Subcutaneous abdominal adipose tissue (tissue), 5 donors: ENCODE results near the gene SMG6.
A peak's percentile ranks its signal among the peaks of the same experiment; 100 is the strongest.

Experiments
- H3K27ac ChIP-seq: one replicate; pipeline ENCODE4 v1.7.0; 2013; ENCODE audit warnings: low read depth, mild to moderate bottlenecking, inconsistent platforms, low read length, moderate library complexity
- H3K27me3 ChIP-seq, 5 donors: one replicate each; pipeline ENCODE4 v1.7.0; 2013; ENCODE audit warnings: low read length in 5 of 5, inconsistent platforms in 1 of 5; ENCODE audit not compliant: control insufficient read depth in 5 of 5, insufficient read depth in 4 of 5
- H3K36me3 ChIP-seq, 5 donors: one replicate each; pipeline ENCODE4 v1.7.0; 2013; ENCODE audit warnings: low read length in 5 of 5; ENCODE audit not compliant: control insufficient read depth in 5 of 5, insufficient read depth in 5 of 5
- H3K4me1 ChIP-seq, 5 donors: one replicate each; pipeline ENCODE4 v1.7.0; 2013; ENCODE audit warnings: low read length in 5 of 5, mild to moderate bottlenecking in 3 of 5, moderate library complexity in 1 of 5; ENCODE audit not compliant: control insufficient read depth in 5 of 5, insufficient read depth in 5 of 5
- H3K4me3 ChIP-seq, 5 donors: one replicate each; pipeline ENCODE4 v1.7.0; 2013; ENCODE audit warnings: low read length in 5 of 5, low read depth in 1 of 5
- H3K9ac ChIP-seq, 5 donors: one replicate each; pipeline ENCODE4 v1.7.0; 2013; ENCODE audit warnings: low read length in 5 of 5, mild to moderate bottlenecking in 4 of 5, moderate library complexity in 3 of 5
- H3K9me3 ChIP-seq, 5 donors: one replicate each; pipeline ENCODE4 v1.7.0; 2013; ENCODE audit warnings: low read length in 5 of 5; ENCODE audit not compliant: control insufficient read depth in 5 of 5
- donor health status: healthy.
- donor health status: healthy.
- donor health status: healthy.
- donor health status: healthy.
- donor health status: healthy.

The SMG6 gene

GRCh38 chr17:2082003-2082781 is 221.4 kb downstream of the SMG6 start:
- Histone ChIP-seq H3K9me3 (no peaks in the 10 kb centered on the region), H3K36me3 (peaks cover 0 to 51% (median 33%) of the 10 kb centered on the region in 5 donors), H3K4me3 (no peak overlapping the region), H3K27me3 (no peaks in the 10 kb centered on the region), H3K9ac (no peak overlapping the region), H3K27ac (no peak overlapping the region), H3K4me1 (peaks cover 28 to 48% (median 41%) of the 10 kb centered on the region in 5 donors)

GRCh38 chr17:2081564-2081963 is 222.0 kb downstream of the SMG6 start:
- H3K4me3 ChIP-seq: no peak overlapping the region
- peaks cover 25 to 43% (median 36%) of the 10 kb centered on the region in 5 donors for H3K4me1 ChIP-seq
- no peaks in the 10 kb centered on the region for H3K9me3 ChIP-seq
- no peak overlapping the region for H3K9ac ChIP-seq
- no peaks in the 10 kb centered on the region for H3K27me3 ChIP-seq
- H3K27ac ChIP-seq: no peak overlapping the region
- H3K36me3 ChIP-seq: peaks cover 0 to 55% (median 39%) of the 10 kb centered on the region in 5 donors

- Histone ChIP-seq H3K4me1 (peaks cover 0 to 36% (median 20%) of the 10 kb centered on the region in 5 donors), H3K36me3 (peaks cover 0 to 62% (median 35%) of the 10 kb centered on the region in 5 donors), H3K27me3 (no peaks in the 10 kb centered on the region), H3K27ac (no peak overlapping the region), H3K9ac (peak overlapping the region in 1 of 5 donors; percentile 32), H3K4me3 (no peak overlapping the region), H3K9me3 (no peaks in the 10 kb centered on the region)
These were observed 226.5 kb downstream of the SMG6 start for GRCh38 chr17:2077040-2077439.

GRCh38 chr17:2076087-2076984 is 227.2 kb downstream of the SMG6 start:
- peak overlapping the region in 2 of 5 donors; percentile 32 to 43 for H3K9ac ChIP-seq
- H3K4me1 ChIP-seq: peaks cover 0 to 43% (median 20%) of the 10 kb centered on the region in 5 donors

GRCh38 chr17:2075336-2076086 is 228.1 kb downstream of the SMG6 start:
- Histone ChIP-seq H3K4me1 (peaks cover 0 to 51% (median 20%) of the 10 kb centered on the region in 5 donors), H3K27me3 (no peaks in the 10 kb centered on the region), H3K4me3 (no peak overlapping the region), H3K27ac (peak overlapping the region; percentile 60), H3K36me3 (peaks cover 0 to 62% (median 34%) of the 10 kb centered on the region in 5 donors), H3K9ac (peak overlapping the region in 2 of 5 donors; percentile 2 to 43), H3K9me3 (no peaks in the 10 kb centered on the region)

More at GRCh38 chr17:2076087-2076984, 227.2 kb downstream of the SMG6 start:
- Histone ChIP-seq H3K9me3 (no peaks in the 10 kb centered on the region), H3K27me3 (no peaks in the 10 kb centered on the region), H3K36me3 (peaks cover 0 to 61% (median 33%) of the 10 kb centered on the region in 5 donors), H3K4me3 (no peak overlapping the region), H3K27ac (peak overlapping the region; percentile 60)

GRCh38 chr17:2074919-2075318 is 228.7 kb downstream of the SMG6 start:
- Histone ChIP-seq H3K27ac (no peak overlapping the region), H3K36me3 (peaks cover 0 to 58% (median 33%) of the 10 kb centered on the region in 5 donors), H3K4me1 (peaks cover 0 to 57% (median 20%) of the 10 kb centered on the region in 5 donors), H3K9me3 (no peaks in the 10 kb centered on the region), H3K27me3 (no peaks in the 10 kb centered on the region), H3K9ac (no peak overlapping the region), H3K4me3 (no peak overlapping the region)

GRCh38 chr17:2071455-2072281 is 231.9 kb downstream of the SMG6 start:
- Histone ChIP-seq H3K9me3 (no peaks in the 10 kb centered on the region), H3K36me3 (peaks cover 0 to 46% (median 24%) of the 10 kb centered on the region in 5 donors), H3K27ac (peak overlapping the region; percentile 80), H3K4me3 (no peak overlapping the region), H3K4me1 (peaks cover 11 to 79% (median 41%) of the 10 kb centered on the region in 5 donors), H3K27me3 (no peaks in the 10 kb centered on the region), H3K9ac (peak overlapping the region in 1 of 5 donors; percentile 1)

GRCh38 chr17:2071024-2071385 is 232.6 kb downstream of the SMG6 start:
- Histone ChIP-seq H3K27ac (peak overlapping the region; percentile 80), H3K4me3 (no peak overlapping the region), H3K9me3 (no peaks in the 10 kb centered on the region), H3K36me3 (peaks cover 0 to 48% (median 25%) of the 10 kb centered on the region in 5 donors), H3K9ac (peak overlapping the region in 1 of 5 donors; percentile 1), H3K27me3 (no peaks in the 10 kb centered on the region), H3K4me1 (peaks cover 16 to 79% (median 41%) of the 10 kb centered on the region in 5 donors)
